Cardiac fibroblast (primary cell): ENCODE results near the gene BMP7.

Experiments used
- DNase-seq, 2 donors: peaks; one replicate each; pipeline versions ENCODE4 v3.0.0 to v3.0.0-alpha.2; 2010; ENCODE audit warnings: low read depth in 2 of 2
- H3K4me3 ChIP-seq, 2 donors: replicated peaks in 1 of 2; 1 replicate in 1 of 2; 2 replicates in 1 of 2; pipeline ENCODE4 v1.5.1; 2011; ENCODE audit warnings: low read depth in 2 of 2, low read length in 2 of 2, mild to moderate bottlenecking in 2 of 2, moderate library complexity in 1 of 2
- TF ChIP-seq, protein P1 (sequence below): IDR thresholded peaks from one replicate; pipeline ENCODE4 v1.5.1; 2011; ENCODE audit warnings: low read depth, mild to moderate bottlenecking, low read length, inconsistent platforms

Gene BMP7

DNA sequence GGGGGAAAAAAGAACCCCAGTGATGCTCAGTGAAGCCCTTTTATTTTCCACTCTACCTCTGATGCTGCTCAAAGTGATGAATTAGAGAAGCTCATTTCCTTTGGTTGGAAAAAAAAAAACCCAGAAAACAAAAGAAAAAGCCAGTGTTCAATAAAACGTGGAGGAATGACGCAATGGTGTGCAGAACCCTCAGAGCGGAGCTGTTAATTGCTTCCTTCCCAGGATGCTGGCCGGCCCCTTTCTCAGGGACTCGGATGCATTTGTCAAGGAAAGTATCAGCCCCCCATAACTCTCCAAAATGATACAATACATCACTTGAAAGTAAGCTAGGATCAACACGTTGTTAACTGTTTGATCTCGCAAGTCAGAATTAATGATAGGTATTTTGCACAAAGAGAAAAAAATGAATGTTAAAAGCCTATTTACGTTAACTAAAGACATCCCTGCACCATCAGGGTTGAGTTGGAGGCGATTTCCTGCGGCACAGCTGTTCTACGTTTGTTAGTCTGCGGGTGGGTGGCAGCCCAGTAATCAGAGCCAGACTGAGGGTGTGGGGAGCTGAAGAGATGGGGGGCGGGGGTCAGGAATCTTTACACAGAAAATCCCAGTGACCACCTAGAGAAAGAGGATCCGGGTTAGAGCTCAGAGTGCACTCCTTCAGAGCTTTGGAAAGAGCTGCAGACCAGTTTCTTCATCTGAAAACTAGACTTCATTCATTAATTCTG, 132.4 kb downstream of the BMP7 start:
- TF ChIP-seq, protein P1, sequence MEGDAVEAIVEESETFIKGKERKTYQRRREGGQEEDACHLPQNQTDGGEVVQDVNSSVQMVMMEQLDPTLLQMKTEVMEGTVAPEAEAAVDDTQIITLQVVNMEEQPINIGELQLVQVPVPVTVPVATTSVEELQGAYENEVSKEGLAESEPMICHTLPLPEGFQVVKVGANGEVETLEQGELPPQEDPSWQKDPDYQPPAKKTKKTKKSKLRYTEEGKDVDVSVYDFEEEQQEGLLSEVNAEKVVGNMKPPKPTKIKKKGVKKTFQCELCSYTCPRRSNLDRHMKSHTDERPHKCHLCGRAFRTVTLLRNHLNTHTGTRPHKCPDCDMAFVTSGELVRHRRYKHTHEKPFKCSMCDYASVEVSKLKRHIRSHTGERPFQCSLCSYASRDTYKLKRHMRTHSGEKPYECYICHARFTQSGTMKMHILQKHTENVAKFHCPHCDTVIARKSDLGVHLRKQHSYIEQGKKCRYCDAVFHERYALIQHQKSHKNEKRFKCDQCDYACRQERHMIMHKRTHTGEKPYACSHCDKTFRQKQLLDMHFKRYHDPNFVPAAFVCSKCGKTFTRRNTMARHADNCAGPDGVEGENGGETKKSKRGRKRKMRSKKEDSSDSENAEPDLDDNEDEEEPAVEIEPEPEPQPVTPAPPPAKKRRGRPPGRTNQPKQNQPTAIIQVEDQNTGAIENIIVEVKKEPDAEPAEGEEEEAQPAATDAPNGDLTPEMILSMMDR, result no peak
- no peak for DNase-seq
- no peak overlapping the region for H3K4me3 ChIP-seq

DNA sequence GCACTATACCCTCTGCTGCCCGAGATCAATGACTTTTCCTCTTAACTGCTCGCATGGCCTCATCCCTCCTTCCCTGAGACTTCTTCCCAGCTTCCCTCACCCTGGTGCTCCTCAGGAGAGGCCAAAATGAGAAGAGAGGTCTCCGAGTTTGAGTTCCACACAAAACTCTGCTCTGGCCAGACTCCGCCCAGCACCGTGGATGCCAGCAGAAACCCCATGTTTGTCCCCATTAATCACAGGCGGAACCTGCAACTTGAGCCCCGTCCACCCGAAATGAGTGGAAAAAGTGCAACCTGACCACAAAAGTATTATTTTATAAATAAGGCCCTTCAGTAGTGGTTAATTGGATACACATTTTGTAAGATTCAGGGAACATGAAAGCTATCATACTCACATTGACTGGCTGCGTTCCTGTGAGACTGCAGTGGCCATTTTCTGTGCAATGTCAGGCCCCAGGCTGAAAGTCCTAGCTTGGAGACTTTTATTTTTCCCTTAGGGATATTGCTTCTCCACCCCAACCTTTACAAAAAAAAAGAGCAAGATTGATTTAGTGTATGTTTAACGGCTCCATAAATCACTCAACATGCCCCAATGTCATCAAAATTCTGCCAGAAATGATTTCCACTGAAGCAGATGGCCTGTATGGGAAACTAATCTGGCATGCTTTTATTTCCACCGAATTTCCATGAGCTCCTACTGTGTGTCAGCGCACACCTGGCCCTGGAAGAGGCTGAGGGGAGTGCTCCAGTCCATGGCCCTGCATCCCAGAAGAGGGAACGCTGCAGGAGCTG, 134.6 kb downstream of the BMP7 start:
- TF ChIP-seq, protein P1, result no peak
- no peak overlapping the region for H3K4me3 ChIP-seq
- DNase-seq, result no peak

DNA sequence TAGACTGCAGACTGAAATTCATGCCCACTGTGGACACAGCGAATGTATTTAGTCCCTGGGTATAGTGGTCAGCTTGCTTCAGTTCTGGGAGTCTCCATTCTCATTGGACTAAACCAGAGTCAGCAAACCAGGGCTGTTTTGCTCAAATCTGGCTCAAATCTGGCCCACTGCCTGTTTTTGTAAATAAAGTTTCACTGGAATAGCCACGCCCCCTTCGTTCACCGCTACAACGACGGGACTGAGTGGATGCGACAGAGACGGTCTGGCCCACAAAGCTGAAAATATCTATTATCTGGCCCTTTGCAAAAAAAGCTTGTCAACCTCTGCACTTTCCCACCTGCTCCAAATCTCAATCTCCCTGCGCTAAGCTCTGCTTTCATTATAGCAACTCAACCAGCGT, 135.4 kb downstream of the BMP7 start:
- H3K4me3 ChIP-seq, result no peak overlapping the region
- DNase-seq, result no peak
- TF ChIP-seq, protein P1, result no peak

DNA sequence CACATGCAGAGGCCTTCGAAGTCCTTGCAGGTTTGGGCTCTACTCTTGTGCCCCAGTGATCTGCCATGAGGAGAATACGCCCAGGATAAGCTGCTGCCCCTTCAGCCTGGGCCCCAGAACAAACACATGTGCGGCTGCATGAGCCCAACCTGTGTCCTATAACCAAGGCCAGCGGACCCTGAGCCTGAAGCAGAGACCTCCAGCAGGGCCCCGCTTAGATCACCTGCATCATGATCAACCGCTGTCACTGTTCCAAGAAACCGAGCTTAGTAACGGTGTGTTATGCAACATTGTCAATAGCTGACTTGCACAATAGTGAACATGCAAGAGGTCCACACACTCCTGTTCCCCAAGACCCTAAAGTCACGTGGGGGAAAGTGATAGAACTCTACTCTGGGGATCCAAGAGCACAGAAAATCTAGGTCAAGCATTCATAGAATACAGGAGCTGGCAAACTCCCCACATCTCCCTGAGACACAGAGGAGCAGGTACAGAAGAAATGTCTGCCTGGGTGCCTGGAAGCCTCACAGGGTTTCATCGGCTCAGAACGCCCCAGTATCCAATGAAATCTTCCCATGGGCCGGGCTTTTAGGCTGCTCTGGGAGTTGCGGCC, 136.2 kb downstream of the BMP7 start:
- H3K4me3 ChIP-seq, result no peak overlapping the region
- TF ChIP-seq, protein P1, result no peak
- no peak for DNase-seq

DNA sequence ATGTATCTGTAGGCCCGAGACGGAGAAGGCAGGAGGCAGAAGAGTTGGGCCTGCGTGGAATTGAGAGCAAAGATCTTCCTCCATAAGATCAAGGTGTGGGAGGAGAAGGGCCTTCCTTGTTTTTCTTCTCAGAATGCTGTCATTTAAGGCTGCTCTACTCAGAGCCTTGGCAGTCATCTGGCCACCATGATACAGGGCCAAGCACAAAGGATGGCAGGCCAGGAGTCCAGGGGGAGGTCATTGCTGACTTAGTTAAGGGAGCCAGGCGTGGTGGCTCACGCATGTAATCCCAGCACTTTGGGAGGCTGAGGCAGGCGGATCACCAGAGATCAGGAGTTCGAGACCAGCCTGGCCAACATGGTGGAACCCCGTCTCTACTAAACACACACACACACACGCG, 137.1 kb downstream of the BMP7 start:
- no peak overlapping the region for H3K4me3 ChIP-seq
- TF ChIP-seq, protein P1, result no peak
- DNase-seq, result no peak

DNA sequence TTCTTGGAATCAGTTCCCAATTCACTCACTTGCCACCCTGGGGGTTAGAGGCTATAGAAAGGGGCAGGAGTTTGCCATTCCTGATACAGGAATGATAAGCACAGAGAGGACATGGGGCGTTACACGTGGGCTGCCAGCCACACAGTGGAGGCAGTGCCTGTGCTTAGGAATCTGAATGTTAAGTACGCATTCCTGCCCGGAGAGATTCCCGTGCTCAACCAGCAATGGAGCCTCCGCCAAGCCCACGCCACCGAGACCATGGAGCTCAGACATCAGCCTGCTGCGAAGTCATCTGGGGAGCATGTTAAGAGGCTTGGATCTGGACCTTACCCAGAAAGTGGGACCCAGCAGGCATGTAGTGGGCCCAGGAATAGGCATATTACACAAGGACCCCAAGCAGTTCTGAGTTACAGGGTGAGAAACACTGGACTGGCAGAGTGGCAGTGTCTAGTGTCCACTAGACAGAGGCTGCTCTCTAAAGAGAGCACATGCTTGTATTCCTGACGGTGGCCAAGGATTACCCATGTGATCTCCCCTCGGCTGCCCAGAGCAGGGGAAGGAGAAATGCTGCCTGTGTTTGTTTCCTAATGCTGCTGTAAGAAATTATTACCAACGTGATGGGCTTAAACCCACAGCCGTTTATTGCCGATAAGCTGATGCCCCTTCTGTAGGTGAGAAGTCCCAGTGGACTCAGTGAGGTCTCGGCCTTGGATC, 138.2 kb downstream of the BMP7 start:
- H3K4me3 ChIP-seq, result no peak overlapping the region
- no peak for DNase-seq
- TF ChIP-seq, protein P1, result no peak
